ENCODE measurements around the gene MIEF2.

DNA sequence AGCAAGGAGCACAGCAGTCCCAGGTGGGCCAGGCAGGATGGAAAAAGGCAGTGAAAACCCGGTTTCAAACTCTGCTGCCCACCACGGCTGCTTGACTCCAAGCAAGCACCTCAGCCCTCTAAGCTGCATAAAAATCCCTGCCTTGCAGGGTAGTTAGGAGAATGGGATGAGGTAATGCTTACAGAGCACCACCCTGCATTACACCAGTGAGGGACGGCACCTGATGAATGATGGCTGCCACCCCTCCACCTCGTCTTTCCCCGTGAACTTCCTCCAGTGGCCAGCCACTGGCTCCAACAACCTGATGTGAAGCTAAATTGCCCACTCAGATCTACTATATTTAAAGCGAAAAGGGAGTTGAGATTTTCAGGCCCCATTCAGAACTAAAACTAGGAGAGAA, 21.3 kb downstream of the MIEF2 start:
- no peak for TF ChIP-seq CTCF (IDR thresholded peaks at IDR 0.05)
- no peak for TF ChIP-seq POLR2AphosphoS5 (IDR thresholded peaks at IDR 0.05; ENCODE audit: low read depth, low read length)

Measured in Panc1 (cell line).